Colon (tissue), 2 donors: Measurements from ENCODE around the gene NUTM2B.
"Not testable (repeated sequence)": the region's sequence is repeated elsewhere in the genome, so short reads cannot be mapped to it uniquely, and the experiment has no call there.

Experiments
- FAIRE-seq: peaks from 2 replicates; lab custom pipeline; 2012; peaks lifted over from hg19 to GRCh38; lab: Jason Lieb, UNC
- donor health status: control.
- donor health status: control.

Gene NUTM2B, protein sequence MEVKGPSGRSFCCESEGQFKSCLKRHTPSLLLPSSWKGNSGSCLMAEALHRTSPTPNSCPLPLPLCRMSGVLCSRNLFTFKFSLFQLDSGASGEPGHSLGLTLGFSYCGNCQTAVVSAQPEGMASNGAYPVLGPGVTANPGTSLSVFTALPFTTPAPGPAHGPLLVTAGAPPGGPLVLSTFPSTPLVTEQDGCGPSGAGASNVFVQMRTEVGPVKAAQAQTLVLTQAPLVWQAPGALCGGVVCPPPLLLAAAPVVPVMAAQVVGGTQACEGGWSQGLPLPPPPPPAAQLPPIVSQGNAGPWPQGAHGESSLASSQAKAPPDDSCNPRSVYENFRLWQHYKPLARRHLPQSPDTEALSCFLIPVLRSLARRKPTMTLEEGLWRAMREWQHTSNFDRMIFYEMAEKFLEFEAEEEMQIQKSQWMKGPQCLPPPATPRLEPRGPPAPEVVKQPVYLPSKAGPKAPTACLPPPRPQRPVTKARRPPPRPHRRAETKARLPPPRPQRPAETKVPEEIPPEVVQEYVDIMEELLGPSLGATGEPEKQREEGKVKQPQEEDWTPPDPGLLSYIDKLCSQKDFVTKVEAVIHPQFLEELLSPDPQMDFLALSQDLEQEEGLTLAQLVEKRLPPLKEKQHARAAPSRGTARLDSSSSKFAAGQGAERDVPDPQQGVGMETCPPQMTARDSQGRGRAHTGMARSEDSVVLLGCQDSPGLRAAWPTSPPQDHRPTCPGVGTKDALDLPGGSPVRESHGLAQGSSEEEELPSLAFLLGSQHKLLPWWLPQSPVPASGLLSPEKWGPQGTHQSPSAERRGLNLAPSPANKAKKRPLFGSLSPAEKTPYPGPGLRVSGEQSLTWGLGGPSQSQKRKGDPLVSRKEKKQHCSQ

DNA sequence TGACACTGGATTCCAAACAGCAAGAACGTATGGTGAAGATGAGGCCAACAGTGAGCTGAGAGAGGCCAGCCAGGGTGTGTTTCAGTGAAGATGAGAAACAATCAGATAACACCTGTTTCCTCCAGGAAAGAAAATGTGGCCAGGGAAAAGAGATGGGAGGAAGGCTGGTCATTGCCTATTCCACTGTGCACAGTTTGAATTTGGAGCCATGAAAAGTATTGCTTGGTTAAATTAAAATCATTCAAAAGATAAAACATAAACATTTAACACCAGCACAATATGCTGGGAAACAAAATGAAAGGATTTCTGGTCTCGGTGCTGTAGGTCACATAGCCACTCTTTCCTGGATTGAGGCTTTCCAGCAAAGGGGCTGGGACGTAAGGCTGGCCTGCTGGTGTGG lies at the start of gene NUTM2B:
NUTM2B (plus strand) TSS at position 301 of the 400 bp plus-strand sequence. CDS start 383 bp downstream, outside the sequence.
- not testable (repeated sequence) for FAIRE-seq

DNA sequence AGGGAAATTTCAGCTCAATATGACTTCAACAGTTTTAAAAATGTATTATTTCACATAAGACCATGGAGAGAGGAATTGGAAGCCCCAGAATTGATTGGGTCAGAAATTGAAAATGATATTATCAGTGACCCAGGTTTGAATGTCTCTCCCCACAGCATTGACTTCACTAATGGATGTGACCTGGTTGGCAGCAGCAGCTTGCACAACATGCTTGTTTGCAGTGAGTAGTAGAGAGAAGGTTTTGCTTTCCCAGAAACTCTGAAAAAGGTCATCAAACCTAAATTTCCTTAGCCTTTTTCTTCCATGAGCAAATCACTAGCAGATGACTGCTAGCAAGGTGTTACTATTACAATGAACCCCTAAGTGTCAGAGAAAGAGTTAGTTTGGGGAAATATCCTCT lies 39.7 kb upstream of the NUTM2B start:
- not testable (repeated sequence) for FAIRE-seq

DNA sequence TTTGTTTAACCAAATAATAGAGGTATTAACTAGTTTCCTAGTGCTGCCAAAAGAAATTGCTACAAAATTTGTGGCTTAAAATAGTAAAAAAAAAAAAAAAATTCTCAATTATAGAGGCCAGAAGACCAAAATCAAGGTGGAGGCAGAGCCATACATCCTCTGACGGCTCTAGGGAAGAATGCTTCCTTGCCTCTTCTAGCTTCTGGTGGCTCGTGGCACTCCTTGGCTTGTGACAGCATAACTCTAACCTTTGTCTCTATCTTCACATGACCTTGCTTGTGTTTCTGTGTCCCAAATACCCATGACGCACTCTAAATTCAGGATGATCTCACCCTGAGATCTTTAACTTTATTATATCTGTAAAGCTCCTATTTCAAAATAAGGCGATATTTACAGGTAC lies 38.3 kb upstream of the NUTM2B start:
- FAIRE-seq: not testable (repeated sequence)

DNA sequence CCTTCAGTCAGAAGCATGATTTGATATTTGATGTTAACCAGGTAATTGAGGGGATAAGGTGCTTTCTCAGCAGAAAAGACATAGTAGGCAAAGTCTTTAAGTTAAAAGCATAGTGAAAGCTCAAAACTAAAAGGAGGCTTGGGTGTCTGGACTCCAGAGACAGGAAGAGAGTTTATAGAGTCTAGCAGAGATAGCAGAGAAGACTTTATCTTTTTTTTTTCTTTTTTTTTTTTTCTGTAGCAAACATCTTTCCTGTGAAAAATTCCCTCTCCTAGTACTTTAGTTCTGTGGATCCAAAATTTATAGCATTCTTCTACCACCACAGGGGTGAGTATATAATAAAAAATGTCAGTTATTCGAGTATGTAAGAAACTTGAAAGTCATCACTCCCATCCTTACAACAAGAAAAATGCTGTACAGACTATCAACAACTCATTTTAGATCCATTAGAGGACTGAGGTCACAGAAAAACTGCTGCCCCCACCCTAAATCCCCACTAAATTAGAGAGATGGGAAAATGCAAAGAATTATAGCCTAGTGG lies 33.7 kb upstream of the NUTM2B start:
- not testable (repeated sequence) for FAIRE-seq

DNA sequence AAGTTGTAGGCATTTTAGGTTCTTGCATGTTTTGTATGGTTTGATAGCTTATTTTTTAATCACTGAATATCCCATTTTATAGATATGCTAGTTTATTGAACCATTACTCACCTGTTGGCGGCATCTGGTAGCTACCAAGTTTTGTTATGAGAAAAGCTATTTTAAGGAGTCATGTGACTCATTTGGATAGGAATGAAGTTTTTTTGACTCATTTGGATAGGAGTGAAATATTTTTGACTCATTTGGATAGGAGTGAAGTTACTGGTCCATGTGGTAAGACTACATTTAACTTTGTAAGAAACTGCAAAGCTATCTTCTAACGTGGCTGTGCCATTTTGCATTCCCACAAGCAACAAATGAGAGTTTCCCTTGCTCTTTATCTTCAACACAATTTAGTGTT lies 28.1 kb upstream of the NUTM2B start:
- FAIRE-seq: not testable (repeated sequence)

DNA sequence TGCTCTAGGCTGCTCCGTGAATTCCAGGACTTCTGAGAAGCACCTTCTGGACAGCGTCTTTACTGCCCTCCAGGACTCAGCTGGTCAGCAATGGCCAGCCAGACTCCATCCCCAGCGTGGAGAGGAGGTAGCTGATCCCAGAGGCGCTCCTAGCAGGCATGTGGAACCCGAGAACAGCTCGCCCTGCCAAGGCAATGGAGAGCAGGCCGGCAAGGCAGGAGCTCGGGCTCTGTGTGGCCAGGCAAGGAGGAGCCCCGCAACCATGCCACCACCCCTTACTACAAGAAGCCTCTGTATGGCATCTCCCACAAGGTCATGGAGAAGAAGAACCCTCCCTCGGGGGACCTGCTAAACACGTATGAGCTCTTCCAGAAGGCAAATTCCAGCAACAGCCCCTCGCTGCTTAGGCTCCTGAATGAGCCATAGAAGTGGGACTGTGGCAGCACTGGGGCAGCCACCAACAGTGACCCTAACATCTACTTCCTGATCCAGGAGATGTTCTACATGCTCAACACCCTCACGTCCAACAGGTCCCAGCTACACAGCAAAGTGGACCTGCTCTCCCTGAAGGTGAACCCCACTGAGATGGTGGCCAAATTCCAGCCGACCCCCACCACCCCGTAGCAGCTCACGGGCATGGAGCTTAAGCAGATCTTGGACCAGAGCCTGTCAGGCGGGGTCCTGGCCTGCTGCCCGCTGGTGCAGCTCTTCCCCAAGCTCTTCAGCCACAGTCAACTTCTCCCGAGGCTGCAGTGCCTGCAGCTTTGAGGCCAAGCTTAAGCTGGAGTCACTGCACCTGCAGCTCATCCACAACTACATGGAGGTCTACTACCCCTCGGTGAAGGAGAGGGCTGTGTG lies 19.8 kb upstream of the NUTM2B start:
- FAIRE-seq: not testable (repeated sequence)

DNA sequence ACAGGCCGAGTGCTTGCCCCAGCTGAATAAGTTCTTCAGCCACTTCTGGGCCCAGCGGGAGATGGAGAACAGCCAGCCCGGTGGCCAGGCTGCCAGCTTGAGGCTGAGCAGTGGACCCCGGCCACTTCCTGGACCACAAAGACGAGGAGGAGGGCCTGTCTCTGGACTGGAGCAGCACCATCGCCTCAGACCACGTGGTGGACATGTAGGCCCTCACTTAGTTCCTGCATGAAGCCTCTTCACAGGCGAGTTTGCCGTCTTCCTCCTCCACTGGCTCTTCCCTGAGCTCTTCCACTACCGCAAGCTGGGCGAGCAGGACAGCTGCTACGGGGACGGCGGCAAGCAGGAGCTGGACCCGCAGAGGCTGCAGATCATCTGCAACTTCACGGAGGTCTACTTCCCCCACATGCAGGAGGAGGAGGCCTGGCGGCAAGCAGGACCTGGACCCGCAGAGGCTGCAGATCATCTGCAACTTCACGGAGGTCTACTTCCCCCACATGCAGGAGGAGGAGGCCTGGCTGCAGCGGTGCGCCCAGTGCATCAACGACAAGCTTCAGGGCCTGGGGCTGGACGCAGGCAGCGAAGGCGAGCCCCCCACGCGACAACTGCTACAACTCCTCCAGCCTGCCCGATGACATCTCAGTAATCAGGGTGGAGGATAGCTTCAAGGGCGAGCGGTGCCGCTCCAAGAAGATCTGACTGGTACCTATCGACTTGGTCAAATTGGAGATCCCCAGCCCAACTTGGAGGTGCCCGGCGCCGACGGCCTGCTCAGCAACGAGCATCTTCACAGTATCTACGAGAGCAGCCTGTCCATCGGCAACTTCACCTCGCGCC lies 18.9 kb upstream of the NUTM2B start:
- FAIRE-seq: not testable (repeated sequence)

DNA sequence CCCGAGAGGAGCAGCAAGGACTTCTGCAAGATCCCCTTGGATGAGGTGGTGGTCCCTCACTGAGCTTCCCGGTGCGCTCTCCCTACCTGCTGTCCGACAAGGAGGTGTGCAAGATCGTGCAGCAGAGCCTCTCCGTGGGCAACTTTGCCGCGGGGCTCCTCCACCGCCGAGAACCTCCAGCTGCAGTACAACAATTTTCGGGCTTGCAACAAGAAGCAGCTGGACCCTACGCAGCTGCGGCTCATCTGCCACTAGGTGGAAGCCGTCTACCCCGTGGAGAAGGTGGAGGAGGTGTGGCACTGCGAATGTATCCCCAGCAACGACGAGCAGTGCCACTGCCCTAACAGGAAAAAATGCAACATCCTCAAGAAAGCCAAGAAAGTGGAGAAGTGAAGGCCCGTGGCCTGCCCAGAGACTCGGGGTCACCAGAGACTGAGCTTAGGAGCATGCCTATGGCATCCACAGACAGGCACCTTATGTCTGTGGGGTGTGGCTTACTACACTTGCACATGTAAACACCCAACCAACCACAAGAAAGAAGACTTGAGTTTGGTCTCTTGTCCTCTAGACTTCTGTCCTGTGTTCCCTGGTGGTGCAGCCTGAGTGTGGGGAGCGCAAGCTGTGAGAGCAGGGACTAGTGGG lies 17.9 kb upstream of the NUTM2B start:
- FAIRE-seq: not testable (repeated sequence)

DNA sequence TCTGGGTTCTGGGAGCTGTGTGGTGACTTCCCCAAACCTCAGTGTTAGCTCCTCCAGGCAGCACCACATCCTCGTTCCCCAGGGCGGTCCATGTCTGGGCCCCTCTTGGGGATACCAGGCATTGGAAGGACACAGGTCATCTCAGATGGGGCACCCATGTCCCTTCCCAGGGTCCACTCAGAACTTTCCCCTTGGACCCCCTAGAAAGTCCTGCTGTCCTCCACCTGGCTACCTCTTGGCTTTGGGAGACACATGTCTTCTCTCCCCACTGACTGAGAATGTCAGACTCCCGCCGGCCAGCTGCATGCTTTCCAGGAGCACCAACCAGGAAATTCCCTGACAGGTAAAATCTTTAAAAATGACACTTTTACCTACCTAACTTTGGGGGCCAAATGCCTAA lies 16.4 kb upstream of the NUTM2B start:
- not testable (repeated sequence) for FAIRE-seq

DNA sequence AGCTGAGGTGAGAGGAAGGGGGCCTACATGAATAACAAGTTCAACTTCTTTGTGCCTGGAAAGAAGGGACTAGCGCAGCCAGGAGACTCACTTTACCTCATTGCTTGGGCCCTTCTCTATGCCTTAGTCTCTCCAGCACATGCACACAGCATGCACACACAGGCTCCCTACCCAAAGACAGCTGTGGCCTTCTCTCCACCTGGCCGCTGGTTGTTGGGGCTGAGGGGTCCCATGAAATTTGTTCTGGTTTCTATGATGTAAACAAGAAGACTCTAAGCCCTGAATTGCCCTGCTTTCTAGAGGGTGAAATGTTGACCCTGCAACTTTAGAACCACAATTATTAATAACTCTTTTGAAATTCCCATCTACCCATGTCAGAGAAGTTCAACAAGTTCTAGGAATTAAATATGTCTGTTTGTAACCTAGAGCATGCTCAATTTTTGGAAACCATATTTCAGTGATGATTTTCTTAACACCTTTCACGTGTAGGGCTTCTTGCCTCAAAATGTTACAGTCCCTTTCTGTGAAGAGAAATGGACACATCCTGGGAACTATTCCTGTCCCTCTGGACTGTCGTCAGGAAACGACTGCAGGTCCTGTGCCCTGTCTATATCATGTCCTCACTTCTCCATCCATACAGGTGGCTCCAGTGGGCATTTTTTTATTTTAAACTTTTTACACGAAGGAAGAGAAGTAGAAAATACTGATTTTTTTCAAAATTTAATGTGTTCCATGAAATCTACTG lies 15.4 kb upstream of the NUTM2B start:
- FAIRE-seq: not testable (repeated sequence)

DNA sequence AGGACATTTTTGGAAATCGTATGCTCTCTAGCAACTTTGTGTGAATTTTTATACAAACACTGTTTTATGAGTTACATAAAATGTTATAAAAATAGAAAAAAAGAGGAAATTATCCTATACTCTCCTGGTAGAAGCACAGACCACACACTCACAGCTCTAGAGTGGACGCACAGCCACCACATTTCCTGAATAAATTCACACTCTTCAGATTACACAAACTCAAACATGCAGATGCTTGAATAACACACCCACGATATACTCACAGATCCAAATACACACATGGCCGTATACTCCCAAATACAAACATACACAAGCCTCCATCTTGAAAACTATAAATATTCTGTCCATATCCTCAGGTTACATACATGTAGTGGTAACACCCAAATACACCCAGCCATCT lies 14.2 kb upstream of the NUTM2B start:
- not testable (repeated sequence) for FAIRE-seq

DNA sequence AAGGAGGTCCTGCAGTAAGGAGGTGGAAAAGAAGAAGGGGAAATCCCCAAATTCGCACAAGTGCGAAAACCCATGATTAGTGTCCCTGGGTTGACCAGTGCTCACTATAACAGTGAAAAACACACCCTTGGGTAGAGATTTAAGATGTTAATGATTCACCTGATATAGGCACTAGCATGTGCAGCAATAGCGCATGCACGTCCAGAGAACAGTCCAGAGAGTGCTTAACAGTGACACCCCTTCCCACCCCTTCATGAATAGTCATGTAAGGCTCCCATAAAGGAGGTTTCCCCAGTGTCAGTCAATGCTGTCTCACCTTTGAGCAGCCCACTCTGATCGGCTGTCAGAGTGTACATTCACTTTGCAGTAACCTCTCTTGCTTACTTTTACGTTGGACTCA lies 6.4 kb upstream of the NUTM2B start:
- not testable (repeated sequence) for FAIRE-seq

DNA sequence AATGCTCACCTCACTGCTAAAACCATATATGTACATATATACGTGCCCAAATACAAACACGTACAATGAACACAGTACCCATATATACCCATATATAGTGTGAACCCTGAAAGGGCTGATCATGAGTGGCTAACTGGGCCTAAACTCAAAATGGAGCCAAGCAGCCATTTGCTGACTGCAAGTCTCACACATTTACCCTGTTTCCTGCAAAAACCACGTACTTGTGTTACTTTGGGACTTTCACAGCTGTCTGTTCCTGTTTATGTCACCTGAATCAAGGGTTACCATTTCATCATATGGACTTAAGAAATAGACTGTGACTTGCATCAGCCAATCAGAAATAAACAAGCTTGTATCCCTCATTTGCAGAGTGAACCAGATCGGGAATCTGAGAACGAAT lies 5.9 kb upstream of the NUTM2B start:
- FAIRE-seq: not testable (repeated sequence)

DNA sequence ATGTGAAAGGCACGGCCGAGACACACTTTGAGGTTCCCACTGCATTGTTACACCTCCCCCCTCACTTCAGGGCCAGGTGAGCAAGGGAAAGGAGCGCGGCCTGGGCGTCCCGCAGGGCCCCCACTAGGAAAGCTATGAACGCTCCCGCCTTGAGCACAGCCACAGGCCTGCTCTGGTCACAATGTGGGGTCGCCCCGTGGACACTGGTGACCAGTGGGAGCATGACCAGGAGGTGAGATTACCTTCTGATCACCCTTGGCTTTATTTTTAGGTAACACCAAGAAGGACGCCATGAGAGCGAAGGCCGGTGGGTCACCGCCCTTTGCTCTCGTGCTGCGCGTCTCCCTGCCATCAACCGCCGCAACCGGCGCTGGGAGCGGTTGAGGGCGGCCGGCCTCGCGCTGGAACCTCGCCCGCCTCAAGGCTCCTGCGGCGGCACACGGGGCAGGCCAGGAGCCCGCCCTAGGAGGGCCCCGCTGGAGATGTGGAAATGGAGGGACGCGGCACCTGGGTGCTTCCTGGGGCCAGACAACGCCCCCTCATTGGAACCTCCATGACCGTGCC lies 2.6 kb upstream of the NUTM2B start:
- FAIRE-seq: not testable (repeated sequence)

DNA sequence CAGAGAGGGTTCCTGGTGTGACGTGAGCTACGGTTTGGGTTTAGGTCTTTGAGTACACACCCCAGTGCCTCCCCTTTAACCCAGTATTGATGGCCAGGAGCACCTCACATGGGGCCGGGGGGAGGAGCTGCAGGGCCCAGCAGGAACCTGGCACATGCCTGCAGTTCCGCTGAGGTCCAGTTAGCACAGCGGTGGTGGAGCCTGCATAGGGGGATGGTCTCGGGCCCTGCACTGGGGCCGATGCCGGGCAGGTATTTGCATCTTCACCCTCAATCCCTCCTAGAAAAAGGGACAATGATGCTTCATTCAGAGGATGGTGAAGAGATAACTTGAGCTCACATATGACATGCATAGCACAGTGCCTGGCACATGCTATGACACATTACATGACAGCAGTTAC lies 4.0 kb downstream of the NUTM2B start:
- not testable (repeated sequence) for FAIRE-seq

DNA sequence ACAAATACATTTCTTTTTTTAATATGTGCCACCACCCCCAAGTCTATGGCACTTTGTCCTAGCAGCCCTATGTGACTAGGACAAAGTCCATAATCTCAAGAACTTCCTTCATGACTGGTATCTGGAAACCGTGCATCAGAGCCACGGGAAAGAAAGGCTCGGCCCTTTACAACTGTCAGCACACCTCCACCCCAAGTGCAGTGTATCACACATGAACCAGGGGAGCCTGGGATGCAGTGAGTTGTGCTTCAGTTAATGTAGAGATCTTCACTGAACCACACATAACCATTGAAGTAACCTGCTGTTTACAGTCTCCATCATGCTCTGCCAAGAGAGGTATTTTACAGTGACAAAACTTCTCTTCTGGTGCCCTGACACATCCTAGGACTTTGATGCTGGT lies 11.9 kb downstream of the NUTM2B start:
- not testable (repeated sequence) for FAIRE-seq

DNA sequence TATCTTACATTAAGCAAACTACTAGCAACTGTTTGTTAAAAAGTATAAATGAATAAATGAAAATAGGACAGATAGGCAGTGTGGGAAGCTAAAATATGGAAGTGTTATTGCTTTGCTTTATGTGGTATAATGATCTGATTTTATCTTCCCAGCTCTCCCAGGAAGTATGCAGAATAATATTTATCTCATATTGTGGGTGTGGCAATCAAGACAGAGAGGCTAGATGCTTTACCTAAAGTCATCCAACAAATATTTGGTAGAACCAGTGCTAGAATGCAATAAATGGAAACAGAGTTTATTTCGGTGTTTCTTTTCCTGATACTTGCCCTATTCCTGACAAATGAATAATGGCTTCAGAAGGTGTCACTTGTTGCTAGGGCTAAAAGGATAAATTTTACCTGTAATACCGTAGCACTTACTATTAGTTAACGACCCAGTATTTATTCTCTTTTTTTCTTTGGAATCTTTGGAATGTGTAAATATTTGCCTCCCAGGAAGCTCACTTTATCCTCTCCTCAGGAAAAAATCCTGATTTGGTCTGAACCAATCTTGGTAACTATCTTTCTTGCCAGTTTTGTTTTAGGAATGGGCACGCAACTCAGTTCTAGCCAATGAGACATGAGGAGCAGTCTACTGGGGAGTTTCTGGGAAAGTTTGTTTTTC lies 14.0 kb downstream of the NUTM2B start:
- FAIRE-seq: not testable (repeated sequence)

DNA sequence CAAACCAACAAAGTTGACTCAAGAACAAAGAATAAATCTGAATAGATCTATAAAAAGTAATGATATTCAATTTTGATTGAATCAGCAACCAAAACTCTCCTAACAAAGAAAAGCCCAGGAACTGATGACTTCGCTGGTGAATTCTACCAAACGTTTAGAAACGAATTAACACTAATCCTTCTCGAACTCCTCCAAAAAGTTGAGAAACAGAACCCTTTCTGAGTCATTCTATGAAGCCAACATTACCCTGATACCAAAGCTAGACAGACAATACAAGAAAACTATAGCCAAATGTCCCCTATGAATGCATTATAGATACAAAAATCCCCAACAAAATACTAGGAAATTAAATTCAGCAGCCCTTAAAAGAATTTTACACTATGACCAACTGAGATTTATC lies 17.0 kb downstream of the NUTM2B start:
- not testable (repeated sequence) for FAIRE-seq

DNA sequence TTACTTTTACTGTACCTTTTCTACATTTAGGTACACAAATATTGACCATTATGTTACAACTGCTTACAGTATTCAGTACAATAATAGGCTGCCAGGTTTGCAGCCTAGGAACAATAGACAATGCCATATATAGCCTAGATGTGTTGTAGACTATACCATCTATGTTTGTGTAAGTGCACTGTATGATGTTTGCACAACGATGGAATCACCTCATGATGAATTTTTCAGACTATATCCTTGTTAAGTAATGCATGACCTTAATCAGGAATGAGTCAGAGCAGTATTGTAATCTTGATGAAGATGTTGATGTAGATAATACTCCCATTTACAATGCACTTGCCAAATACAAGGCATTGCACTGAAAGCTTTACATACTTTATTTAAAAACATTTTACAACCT lies 23.6 kb downstream of the NUTM2B start:
- FAIRE-seq: not testable (repeated sequence)
